ENCODE data around the gene IGF1.
A peak's percentile ranks its signal among the peaks of the same experiment; 100 is the strongest.

The IGF1 gene

DNA sequence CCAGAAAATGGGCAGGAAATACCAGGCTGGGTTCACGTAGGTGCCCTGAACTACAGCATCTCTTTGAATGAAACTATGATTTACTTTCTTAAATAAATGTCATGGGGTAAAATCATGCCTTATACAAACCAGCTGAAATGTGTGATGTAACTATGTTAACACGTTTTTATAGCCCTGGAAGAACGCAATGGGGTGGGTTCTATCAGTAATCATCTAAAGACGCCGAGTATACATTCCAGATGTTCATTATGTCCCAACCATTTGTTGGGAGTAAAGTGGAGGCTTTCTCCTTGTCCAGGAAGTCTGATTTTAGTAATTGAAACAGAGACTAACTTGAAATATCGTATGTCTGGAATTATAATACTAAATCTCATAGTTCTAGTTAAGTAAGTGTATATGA is 16.2 kb upstream of the IGF1 start:
- no peak for DNase-seq (ENCODE audit: low spot score)

- no peak for DNase-seq (ENCODE audit: low spot score)
Observed at GRCh38 chr12:102487226-102487625, 6.9 kb upstream of the IGF1 start.

GRCh38 chr12:102486153-102486552 is 5.8 kb upstream of the IGF1 start:
- DNase-seq (ENCODE audit: low spot score): no peak

DNA sequence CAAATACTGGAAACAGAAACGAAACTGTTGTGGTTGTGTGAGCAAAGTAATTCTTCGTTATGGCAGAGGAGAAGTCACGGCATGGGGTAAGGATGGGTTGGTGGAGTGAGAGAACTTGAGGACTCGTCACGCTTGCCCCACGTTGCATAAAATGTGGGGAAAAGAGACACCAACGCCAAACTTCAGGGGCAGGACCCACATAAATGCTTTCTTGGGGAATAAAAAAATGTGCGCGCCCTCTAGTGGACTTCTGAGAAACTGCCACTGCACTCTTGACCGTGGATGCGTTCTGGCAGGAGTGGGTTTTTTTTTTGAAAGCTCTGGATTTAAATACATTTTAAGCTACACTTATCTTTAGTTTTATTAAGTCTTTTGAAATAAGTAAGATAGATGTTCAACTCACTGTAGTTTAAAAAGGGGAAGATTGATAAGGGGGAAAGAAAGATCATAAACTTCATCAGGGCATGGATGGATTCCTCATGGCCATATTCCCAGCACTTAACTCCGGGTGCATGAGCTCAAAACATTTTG is 4.1 kb upstream of the IGF1 start:
- peak; percentile 20 for DNase-seq (ENCODE audit: low spot score)

DNA sequence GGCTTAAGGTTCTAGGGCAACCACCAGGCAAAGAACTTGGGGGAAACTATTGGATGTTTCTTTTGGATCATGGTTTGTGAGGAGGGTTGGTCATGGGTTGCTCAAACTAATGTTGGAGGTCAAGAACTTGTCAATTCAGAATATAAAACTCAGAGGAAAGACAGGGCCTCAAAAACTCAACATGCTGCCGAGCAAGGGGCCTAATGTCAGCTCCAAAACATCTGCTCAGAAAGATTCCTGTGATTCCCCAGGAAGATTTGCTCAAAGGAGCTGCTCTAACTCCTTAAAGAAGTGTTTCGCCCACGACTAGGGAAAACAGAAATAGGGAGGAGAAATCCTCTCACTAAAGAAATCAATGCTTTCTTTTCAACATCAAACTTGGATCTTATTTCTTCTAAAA is 3.7 kb upstream of the IGF1 start:
- no peak for DNase-seq (ENCODE audit: low spot score)

- DNase-seq (ENCODE audit: low spot score): no peak
Observed at GRCh38 chr12:102483466-102483865, 3.1 kb upstream of the IGF1 start.

- DNase-seq (ENCODE audit: low spot score): no peak
Observed at GRCh38 chr12:102481705-102482425, 1.5 kb upstream of the IGF1 start.

DNA sequence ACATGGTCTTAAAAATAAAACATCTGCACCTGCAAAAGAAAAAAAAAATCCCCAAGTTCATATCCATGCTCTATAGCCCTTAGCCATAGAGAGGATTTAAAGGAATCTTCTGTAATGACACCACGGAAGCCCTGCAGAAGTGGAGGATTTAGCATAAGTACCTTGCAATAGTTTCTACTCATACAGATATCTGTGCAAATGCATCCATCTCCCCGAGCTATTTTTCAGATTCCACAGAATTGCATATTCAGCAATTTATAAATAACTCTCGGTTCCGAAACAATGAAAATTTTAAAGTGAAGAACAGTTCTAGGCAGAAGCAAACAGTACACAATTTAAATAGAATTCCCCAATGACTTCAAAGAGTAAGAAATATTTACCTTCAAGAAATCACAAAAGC is 424 bp downstream of the IGF1 start:
- no peak for DNase-seq (ENCODE audit: low spot score)

GRCh38 chr12:102479099-102479885 is 1.1 kb downstream of the IGF1 start:
- DNase-seq (ENCODE audit: low spot score): no peak

DNA sequence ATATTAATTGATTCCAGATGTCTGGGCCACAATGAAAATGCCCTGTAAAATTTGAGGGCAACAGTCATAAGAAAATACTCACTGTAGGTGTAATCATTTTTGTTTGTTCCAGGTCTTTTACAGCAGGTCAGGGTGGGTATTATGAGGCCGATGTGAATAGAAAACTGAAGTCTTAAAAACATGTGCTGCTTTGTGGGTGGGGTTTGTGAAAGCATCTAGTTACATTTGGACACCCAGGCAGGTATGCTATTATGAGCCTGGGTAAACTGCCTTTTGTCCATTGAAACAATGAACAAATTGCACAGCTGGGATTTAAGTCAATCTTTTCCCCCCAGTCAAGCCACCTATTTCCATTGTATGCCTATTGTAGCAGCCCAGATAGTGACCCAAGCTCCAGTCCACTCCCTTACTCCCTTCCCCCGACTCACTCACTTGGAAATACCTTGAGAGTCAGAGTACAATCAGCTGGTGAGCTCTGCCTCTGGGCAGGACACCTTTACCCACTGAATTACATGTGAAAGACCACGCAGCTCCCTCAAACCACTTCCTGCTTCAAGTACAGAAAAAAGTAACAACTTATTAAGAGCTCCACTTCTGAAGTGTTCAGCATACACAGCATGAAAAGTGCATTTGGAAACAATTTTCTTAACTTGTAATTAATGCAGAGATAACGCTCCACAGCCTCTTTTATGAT is 1.8 kb downstream of the IGF1 start:
- DNase-seq (ENCODE audit: low spot score): peak; percentile 13

DNA sequence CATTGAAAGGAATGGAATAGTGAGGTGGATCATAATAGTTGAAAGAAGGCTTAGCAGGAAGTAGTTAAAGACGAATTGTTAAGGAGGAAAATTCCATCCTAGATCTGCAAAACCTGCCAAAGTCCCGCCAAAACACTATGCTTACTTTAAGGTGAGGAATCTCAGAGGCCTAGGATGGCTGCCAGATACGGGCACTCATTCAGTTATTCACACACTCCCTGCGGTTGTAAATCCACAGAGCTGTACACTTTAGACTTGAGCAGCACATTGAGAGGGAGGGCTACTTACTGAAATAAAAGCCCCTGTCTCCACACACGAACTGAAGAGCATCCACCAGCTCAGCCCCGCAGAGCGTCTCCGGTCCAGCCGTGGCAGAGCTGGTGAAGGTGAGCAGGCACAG is 5.0 kb downstream of the IGF1 start:
- no peak for DNase-seq (ENCODE audit: low spot score)

DNA sequence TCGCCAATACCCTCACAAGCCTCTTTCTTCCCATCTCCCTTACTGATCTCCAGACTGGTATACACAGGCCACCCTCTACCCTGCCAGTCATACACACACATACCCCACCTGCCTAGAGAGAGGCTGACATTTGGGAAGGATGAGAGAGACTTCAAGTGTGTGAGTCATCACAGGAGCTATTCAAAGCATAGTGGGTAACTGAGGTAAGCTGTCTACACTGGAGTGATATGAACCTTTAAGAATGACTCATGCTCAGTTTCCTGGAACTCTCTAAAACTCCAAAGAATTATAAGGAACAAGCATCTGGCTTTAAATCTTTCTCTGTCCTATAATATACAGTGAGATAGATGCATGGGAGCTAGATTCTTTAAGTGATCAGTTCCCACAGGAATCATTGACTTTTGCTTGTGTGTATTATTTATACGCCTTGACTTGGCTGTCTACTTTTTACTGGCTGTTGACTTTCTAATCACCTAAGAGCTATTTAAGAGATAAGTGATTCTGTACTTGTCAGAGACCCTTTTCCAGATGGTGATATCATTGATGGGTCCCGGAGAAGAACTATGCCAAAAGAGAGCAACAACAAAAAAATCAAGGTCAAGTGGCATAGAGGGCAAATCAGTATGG is 5.8 kb downstream of the IGF1 start:
- DNase-seq (ENCODE audit: low spot score): no peak

GRCh38 chr12:102472496-102472895 is 7.9 kb downstream of the IGF1 start:
- no peak for DNase-seq (ENCODE audit: low spot score)

DNA sequence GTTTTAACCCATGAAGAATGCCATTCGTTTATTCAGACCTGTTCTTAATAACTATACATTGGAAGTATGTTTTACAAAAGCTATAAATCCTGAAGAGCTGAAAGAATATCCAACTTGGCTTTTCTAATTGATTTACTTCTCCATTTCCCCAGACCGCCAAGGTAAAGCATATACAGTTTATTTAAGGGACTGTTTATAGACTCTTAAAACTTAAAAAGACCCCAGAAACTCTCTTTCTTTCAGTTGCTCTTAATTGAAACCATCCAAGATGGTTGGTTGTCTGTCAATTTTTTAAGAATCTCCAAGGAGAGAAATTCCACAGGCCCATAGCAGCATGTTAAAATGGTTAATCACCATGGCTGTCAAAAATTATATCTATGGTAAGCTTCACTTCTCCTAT is 8.8 kb downstream of the IGF1 start:
- DNase-seq (ENCODE audit: low spot score): no peak

DNA sequence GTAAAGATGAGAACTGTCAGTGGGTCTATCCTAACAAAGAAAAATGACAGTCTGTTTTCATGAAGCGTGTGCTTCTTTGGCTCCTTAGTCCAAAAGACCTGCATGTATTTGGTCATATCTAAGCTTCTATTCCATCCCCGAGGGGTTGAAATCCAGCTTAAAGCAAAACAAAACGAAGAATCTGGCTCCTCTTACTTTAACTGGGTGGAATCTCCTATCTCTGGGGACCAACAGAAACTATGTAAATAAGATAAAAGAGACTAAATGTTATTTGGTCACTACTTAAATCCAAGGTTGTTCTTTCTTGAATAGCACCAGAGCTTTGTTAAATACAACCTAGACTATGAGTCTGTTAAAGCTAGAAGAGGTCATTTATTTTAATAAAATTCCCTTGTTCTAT is 9.4 kb downstream of the IGF1 start:
- DNase-seq (ENCODE audit: low spot score): no peak

- no peak for DNase-seq (ENCODE audit: low spot score)
Observed at GRCh38 chr12:102468261-102468915, 12.0 kb downstream of the IGF1 start.

DNA sequence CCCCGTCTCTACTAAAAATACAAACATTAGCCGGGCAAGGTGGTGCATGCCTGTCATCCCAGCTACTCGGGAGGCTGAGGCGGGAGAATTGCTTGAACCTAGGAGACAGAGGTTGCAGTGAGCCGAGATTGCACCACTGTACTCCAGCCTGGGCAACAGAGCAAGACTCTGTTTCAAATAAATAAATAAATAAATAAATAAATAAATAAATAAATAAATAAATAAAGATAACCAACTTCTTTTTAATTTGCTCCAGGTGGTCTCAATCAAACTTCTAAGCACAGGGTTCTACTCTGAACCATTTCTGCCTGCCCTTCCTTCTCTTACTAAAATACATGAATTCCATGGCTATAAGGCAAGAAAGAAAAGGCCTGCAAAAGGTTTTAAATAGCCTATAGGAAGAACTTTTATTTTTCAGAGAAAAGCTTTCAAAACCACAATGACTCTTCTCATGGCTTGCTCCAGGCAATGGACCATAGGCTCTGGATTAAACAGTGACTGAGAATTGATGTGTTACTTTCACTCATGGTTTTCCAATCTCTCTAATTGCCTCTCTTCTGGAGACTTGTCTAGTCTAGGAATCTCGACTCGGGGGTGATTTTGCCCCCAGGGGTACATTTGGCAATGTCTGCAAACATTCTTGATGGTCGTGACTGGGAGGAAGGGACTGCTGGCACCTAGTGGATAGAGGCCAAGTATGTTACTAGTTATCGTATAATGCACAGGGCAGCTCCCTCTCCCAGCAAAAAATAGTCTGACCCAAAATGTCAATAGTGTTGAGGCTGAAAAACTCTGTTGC is 14.4 kb downstream of the IGF1 start:
- no peak for DNase-seq (ENCODE audit: low spot score)

GRCh38 chr12:102463659-102464249 is 16.6 kb downstream of the IGF1 start:
- DNase-seq (ENCODE audit: low spot score): no peak

DNA sequence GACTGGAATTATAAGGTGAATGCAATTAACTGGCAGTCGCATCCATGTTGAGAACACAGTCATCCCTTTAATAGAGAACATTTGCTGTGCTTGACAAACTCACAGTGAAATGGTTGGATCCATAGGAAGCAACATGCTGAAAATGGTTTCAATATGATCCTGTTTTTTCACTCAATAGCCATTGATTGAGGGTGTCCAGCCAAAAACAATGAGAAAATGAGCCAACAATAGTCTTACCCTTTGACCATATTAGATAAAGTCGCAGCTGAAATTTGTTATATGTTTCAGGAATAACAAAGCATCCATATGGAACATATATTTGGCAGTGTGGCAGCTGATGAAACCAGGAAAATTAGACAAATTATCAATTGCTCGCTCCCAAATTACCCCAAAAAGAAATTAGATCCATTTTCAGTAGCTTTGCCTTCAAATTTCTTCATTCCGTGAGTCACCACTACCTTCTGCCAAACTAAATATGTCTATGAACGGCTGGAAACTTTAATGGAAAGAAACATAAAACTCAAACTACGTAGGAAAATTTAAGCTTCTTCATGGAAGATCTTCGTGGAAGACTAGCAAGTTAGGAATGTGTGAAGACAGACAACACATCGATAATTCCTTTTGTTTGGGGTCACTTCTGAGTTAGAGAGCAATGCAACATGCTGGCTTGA is 17.4 kb downstream of the IGF1 start:
- no peak for DNase-seq (ENCODE audit: low spot score)

DNA sequence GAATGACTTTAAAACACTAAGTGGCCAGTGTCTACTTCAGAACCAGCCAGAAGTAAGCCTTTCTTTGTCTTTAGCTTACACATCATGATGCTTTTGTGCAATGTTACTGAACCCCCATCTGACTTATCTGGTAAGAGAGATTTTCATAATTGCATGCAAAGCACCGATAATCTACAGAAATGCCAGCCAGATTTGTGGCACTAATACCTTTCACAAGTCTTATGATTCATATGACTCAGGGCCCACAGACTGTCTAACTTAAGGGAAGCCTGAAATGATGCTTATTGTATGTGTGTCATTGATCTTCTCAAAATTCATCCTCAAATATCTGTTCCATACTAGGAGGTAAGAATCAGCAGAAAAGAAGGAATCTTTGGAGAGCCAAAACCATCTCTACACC is 18.0 kb downstream of the IGF1 start:
- no peak for DNase-seq (ENCODE audit: low spot score)

Measured in SW480 (cell line).